ENCODE results near the gene USP15. TPM values are rescaled to one million over a fixed set of nuclear protein-coding genes. Genes with fewer than 3 reads are reported as not detected.
A peak's percentile ranks its signal among the peaks of the same experiment; 100 is the strongest.

Gene USP15
- total and polyA plus RNA-seq, 8 donors, result 16.7 to 43.0 (median 29.6) TPM

DNA sequence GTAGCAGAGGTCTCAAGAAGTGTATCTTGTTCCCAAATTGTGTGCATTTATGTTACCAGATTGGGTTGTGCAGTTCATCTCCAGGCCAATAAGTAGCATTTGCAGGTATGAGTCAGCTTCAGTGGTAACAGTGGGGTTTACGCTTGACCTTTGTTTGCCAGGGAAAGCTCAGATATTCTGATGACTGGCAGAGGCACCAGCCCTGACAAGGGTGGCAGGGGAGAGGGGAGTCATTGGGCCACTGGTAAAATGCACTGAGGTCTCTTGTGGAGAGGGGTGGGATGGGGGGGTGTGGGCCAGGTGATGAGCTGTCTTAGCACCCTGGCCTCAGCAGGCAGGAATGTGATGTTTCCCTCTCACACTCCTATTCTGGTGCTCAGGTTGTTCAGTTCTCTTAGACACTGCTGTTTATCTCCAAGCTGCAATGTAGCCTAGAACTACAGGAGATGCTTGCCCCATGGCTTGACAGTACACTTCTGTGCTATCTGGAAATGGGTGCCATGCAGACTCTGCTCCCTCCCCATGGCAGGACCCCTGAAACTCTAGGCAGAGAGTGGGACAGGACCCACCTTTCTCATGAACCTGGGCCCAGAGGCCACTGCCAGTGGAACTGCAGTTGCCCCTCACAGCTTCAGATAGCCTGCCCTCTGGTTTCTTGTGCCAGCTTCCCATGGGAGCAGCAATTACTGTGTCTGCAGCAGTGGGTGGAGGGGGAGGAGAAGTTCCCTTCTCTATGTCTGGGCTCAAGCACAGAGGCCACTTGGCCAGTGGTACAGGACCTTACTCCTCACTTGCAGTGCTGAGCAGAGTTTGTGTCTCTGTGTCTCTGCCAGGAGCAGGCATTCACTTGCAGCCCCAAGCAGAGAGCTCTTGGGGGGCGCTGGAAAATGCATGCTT lies 31.9 kb downstream of the USP15 start:
- WGBS, 2 donors, result 96 to 98% methylated on average over 2 of the region's 2 CpGs
- no peak for TF ChIP-seq CTCF (IDR thresholded peaks at IDR 0.05)
- DNase-seq (no peak), ATAC-seq (peak in 2 of 4 donors; percentile 14 to 26), FAIRE-seq (no peak)
- intact Hi-C loops (cut with DNase I), result no loop called here
- Histone ChIP-seq H3K27me3 (no peaks in the 10 kb centered on the region), H3K4me3 (no peak overlapping the region), H3K4me1 (no peaks in the 10 kb centered on the region), H3K36me3 (peaks cover 0 to 11% (median 0%) of the 10 kb centered on the region in 3 donors), H3K9me3 (no peaks in the 10 kb centered on the region), H3K27ac (no peak overlapping the region)

DNA sequence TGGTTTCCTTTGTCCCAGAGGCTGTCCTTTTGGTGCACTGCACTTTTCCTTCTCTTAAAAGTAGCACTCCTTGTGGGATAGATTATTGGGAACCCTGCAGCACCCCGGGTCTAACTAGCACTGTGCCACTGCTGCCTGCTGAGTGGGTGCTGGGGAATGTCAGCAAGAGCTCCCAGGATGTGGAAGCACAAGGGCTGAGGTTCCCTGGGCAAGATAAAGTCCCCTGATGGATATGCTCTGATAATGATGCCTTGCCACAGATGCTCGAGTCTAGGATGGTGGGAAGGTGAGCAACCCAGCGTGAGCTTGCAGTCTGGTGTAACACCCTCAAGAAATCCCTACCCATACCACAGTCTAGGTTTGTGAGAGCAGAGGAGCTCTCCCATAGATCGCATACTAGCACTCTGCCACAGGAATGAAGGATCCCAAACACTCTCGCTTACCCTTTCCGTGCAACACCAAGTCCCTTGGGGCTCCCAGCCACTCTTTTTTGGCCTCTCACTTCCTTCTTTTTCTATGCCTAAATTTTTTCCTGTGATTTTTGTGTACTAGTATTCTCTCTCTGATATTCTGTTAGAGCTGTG lies 32.6 kb downstream of the USP15 start:
- FAIRE-seq (no peak), ATAC-seq (peak in 1 of 4 donors; percentile 26), DNase-seq (no peak)
- intact Hi-C loops (cut with DNase I), result no loop called here
- Histone ChIP-seq H3K36me3 (peaks cover 0 to 13% (median 0%) of the 10 kb centered on the region in 3 donors), H3K4me1 (no peaks in the 10 kb centered on the region), H3K4me3 (no peak overlapping the region), H3K9me3 (no peaks in the 10 kb centered on the region), H3K27me3 (no peaks in the 10 kb centered on the region), H3K27ac (no peak overlapping the region)
- no peak for TF ChIP-seq CTCF (IDR thresholded peaks at IDR 0.05)
- WGBS, 2 donors, result 87 to 92% methylated on average over 6 of the region's 6 CpGs

DNA sequence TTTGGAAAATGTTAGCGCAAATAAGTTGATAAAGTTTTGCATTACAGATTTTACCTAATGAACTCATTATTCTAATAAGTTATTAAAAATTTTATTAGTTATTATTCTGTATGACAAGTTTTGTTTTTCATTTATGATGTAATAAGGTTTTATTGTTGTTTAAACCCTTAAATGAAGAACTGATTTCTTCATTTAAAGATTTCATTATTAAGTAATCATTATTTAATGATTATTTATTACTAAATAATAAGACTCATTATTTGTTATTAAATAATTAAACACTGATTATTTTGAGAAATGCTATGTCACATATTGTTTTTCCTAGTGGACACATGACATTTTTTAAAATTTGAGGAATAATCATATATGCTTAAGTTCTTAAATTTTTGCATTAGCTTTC lies 34.2 kb downstream of the USP15 start:
- TF ChIP-seq CTCF (IDR thresholded peaks at IDR 0.05), result no peak
- ATAC-seq, result no peak
- FAIRE-seq, result peak; percentile 65
- no peaks in the 10 kb centered on the region for H3K4me1 ChIP-seq
- H3K36me3 ChIP-seq, result peaks cover 0 to 13% (median 0%) of the 10 kb centered on the region in 3 donors
- no peaks in the 10 kb centered on the region for H3K9me3 ChIP-seq
- H3K27ac ChIP-seq, result no peak overlapping the region
- H3K4me3 ChIP-seq, result no peak overlapping the region
- WGBS, 2 donors, result 100% methylated on average over 1 of the region's 1 CpG
- no peaks in the 10 kb centered on the region for H3K27me3 ChIP-seq
- DNase-seq, result no peak
- intact Hi-C loops (cut with DNase I), result no loop called here

DNA sequence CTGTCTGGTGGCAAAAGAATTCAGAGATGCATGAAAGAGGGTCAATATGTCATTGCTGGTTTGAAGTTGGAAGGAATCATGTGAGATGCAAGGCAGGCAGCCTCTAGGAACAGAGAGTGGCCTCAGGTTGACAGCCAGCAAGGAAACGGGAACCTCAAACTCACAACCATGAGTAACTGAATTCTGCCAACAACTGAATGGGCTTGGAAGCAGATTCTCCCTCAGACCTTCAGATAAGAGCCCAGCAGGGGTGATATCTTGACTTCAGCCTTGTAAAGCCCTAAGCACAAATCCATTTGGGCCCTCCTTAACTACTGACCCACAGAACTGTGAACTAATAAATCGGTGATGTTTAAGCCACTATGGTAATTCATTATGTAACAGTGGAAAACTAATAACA lies 35.8 kb downstream of the USP15 start:
- Histone ChIP-seq H3K4me1 (no peaks in the 10 kb centered on the region), H3K27ac (no peak overlapping the region), H3K4me3 (no peak overlapping the region), H3K9me3 (no peaks in the 10 kb centered on the region), H3K36me3 (peaks cover 0 to 13% (median 0%) of the 10 kb centered on the region in 3 donors), H3K27me3 (no peaks in the 10 kb centered on the region)
- no peak for TF ChIP-seq CTCF (IDR thresholded peaks at IDR 0.05)
- 94% methylated on average over 2 of the region's 2 CpGs for WGBS, 2 donors
- ATAC-seq (no peak), DNase-seq (no peak), FAIRE-seq (no peak)
- intact Hi-C loops (cut with DNase I), result no loop called here

GRCh38 chr12:62297321-62297720 lies 37.1 kb downstream of the USP15 start:
- Histone ChIP-seq H3K4me3 (no peak overlapping the region), H3K27me3 (no peaks in the 10 kb centered on the region), H3K27ac (no peak overlapping the region), H3K9me3 (no peaks in the 10 kb centered on the region), H3K4me1 (no peaks in the 10 kb centered on the region), H3K36me3 (peaks cover 0 to 13% (median 0%) of the 10 kb centered on the region in 3 donors)
- intact Hi-C loops (cut with DNase I), result no loop called here
- ATAC-seq, result peak in 1 of 4 donors; percentile 29
- no peak for TF ChIP-seq CTCF (IDR thresholded peaks at IDR 0.05)
- no peak for FAIRE-seq
- DNase-seq, result no peak
